ENCODE data around the gene TIMM13. TPM values are rescaled to one million over a fixed set of nuclear protein-coding genes. Genes with fewer than 3 reads are reported as not detected.

TIMM13 gene
- total RNA-seq, 4 donors from 2014 or later = 23.7 to 60.3 (median 46.8) TPM

- TF ChIP-seq POLR2A (IDR thresholded peaks at IDR 0.05) (no peak), CTCF (IDR thresholded peaks at IDR 0.05 in 4 of 5, conservative IDR thresholded peaks at IDR 0.05 in 1 of 5) (no peak)
- no peak overlapping the region for H3K4me3 ChIP-seq
- no peaks in the 10 kb centered on the region for H3K9me3 ChIP-seq
- intact Hi-C loops (cut with DNase I; ENCODE audit: low total_unique reads) = no loop called here
- in situ Hi-C loops (cut with MboI; ENCODE audit: low sequenced_read_pairs in 4 of 4) = no loop called here
- H3K27me3 ChIP-seq = no peaks in the 10 kb centered on the region
- H3K36me3 ChIP-seq = peaks cover 0 to 42% of the 10 kb centered on the region in 2 donors
- H3K4me1 ChIP-seq = no peaks in the 10 kb centered on the region
- ATAC-seq (no peak), DNase-seq (no peak)
- H3K27ac ChIP-seq = no peak overlapping the region
Observed at GRCh38 chr19:2433854-2434253, 6.5 kb upstream of the TIMM13 start.

- intact Hi-C loops (cut with DNase I; ENCODE audit: low total_unique reads) = no loop called here
- H3K36me3 ChIP-seq = peaks cover 0 to 32% of the 10 kb centered on the region in 2 donors
- peaks cover 9 to 10% of the 10 kb centered on the region in 2 donors for H3K4me1 ChIP-seq
- DNase-seq (no peak), ATAC-seq (no peak)
- TF ChIP-seq POLR2A (IDR thresholded peaks at IDR 0.05) (no peak), CTCF (IDR thresholded peaks at IDR 0.05 in 4 of 5, conservative IDR thresholded peaks at IDR 0.05 in 1 of 5) (no peak)
- H3K27ac ChIP-seq = no peak overlapping the region
- no peaks in the 10 kb centered on the region for H3K9me3 ChIP-seq
- H3K27me3 ChIP-seq = no peaks in the 10 kb centered on the region
- no peak overlapping the region for H3K4me3 ChIP-seq
- in situ Hi-C loops (cut with MboI; ENCODE audit: low sequenced_read_pairs in 4 of 4) = no loop called here
Observed at GRCh38 chr19:2432131-2432848, 4.9 kb upstream of the TIMM13 start.

GRCh38 chr19:2431318-2432055 is 4.1 kb upstream of the TIMM13 start:
- no peak for ATAC-seq

GRCh38 chr19:2429917-2430535 is 2.6 kb upstream of the TIMM13 start:
- DNase-seq (no peak), ATAC-seq (no peak)
- intact Hi-C loops (cut with DNase I; ENCODE audit: low total_unique reads) (no loop called here), in situ Hi-C loops (cut with MboI; ENCODE audit: low sequenced_read_pairs in 4 of 4) (no loop called here)
- Histone ChIP-seq H3K36me3 (peaks cover 0 to 26% of the 10 kb centered on the region in 2 donors), H3K9me3 (no peaks in the 10 kb centered on the region), H3K4me1 (peaks cover 23 to 30% of the 10 kb centered on the region in 2 donors), H3K27ac (no peak overlapping the region), H3K4me3 (no peak overlapping the region), H3K27me3 (no peaks in the 10 kb centered on the region)
- TF ChIP-seq POLR2A (IDR thresholded peaks at IDR 0.05) = no peak
- TF ChIP-seq CTCF (IDR thresholded peaks at IDR 0.05 in 4 of 5, conservative IDR thresholded peaks at IDR 0.05 in 1 of 5) = no peak

More at GRCh38 chr19:2431318-2432055, 4.1 kb upstream of the TIMM13 start:
- TF ChIP-seq POLR2A (IDR thresholded peaks at IDR 0.05) = no peak
- no peak for TF ChIP-seq CTCF (IDR thresholded peaks at IDR 0.05 in 4 of 5, conservative IDR thresholded peaks at IDR 0.05 in 1 of 5)
- Histone ChIP-seq H3K27me3 (no peaks in the 10 kb centered on the region), H3K4me1 (peaks cover 11 to 18% of the 10 kb centered on the region in 2 donors), H3K4me3 (no peak overlapping the region), H3K9me3 (no peaks in the 10 kb centered on the region), H3K36me3 (peaks cover 0 to 26% of the 10 kb centered on the region in 2 donors), H3K27ac (no peak overlapping the region)
- no peak for DNase-seq
- in situ Hi-C loops (cut with MboI; ENCODE audit: low sequenced_read_pairs in 4 of 4) = no loop called here
- intact Hi-C loops (cut with DNase I; ENCODE audit: low total_unique reads) = no loop called here
